Pancreas (tissue), 10 donors: ENCODE measurements around the gene SLC22A3. TPM values are rescaled to one million over a fixed set of nuclear protein-coding genes. Genes with fewer than 3 reads are reported as not detected.
A peak's percentile ranks its signal among the peaks of the same experiment; 100 is the strongest.

Source experiments
- ATAC-seq, 4 donors: fragments of 200-7000 bp; cut with Tn5 transposase; one replicate each; pipeline versions ENCODE4 v1.8.0 to v1.9.1; 2020; ENCODE audit warnings: mild to moderate bottlenecking in 4 of 4, moderate library complexity in 4 of 4
- DNase-seq, 6 donors: peaks; one replicate each; pipeline ENCODE4 v3.0.0-alpha.2; 2020
- FAIRE-seq: peaks from 2 replicates; lab custom pipeline; 2012; peaks lifted over from hg19 to GRCh38; lab: Jason Lieb, UNC
- H3K27ac ChIP-seq, 4 donors: fragments of 200-600 bp; sonication (generic); 1 replicate in 3 of 4; 2 replicates in 1 of 4; pipeline versions ENCODE4 v1.5.0 to v1.8.0; 2020
- H3K27me3 ChIP-seq, 4 donors: fragments of 200-600 bp; one replicate each; pipeline ENCODE4 v1.8.0; 2021
- H3K36me3 ChIP-seq, 3 donors: fragments of 200-600 bp; sonication (generic) in 1 of 3; one replicate each; pipeline versions ENCODE4 v1.5.0 to v1.8.0; 2020 to 2021
- H3K4me1 ChIP-seq, 3 donors: fragments of 200-600 bp; one replicate each; pipeline ENCODE4 v1.8.0; 2021
- H3K4me3 ChIP-seq, 4 donors: fragments of 200-600 bp; sonication (generic) in 2 of 4; one replicate each; pipeline versions ENCODE4 v1.5.0 to v1.8.0; 2020 to 2021
- H3K9me3 ChIP-seq, 4 donors: fragments of 200-600 bp; one replicate each; pipeline ENCODE4 v1.8.0; 2021
- WGBS, 2 donors: extraction: QIAGEN DNeasy Blood & Tissue Kit; methylation state at CpG; one replicate each; pipeline ENCODE4 v1.1.7; 2013; 5-methylcytosine and 5-hydroxymethylcytosine counted together
- intact Hi-C, 3 donors: fragments of 100-400 bp; cut with DNase I; formaldehyde crosslinking; loops; one replicate each; pipeline versions ENCODE4 v1.11.1 to v1.14.2; 2022
- polyA plus RNA-seq, 2 donors: library from polyadenylated mRNA; stranded (reverse); fragments of 200-250 nt; gene quantifications; one replicate each; pipeline ENCODE4 v1.2.3, GENCODE V29; 2013
- total RNA-seq, 6 donors: library from RNA; stranded (reverse); fragmentation: NEBNext Ultra II Directional in 4 of 6; extraction: Animal tissue kit (Norgen Biotek cat#: 25700) in 4 of 6; gene quantifications; one replicate each; pipeline versions ENCODE4 v1.2.1 to v1.2.4, GENCODE V29; 2021 to 2023
- TF ChIP-seq, protein P1 (sequence below), 4 donors: fragments of 200-600 bp; sonication (generic) in 3 of 4; IDR thresholded peaks; one replicate each; pipeline versions ENCODE4 v1.5.0 to v1.8.0; 2021; ENCODE audit warnings: antibody characterized with exemption in 4 of 4
- donor health status: healthy with polysubstance abuse.
- donor health status: DM: no; HTN: no; CAD: no; lungs with moderate emphysema.
- donor health status: DM: no; HTN: no; CAD: no.
- donor health status: control.
- donor health status: control.
- donor health status: Bipolar disorder and iron deficiency.
- donor health status: DM: yes; HTN: yes; CAD: no.
- donor health status: DM: no; HTN: no; CAD: no.
- donor health status: DM: no; HTN: no; CAD: no.
- donor health status: DM: yes; HTN: yes; CAD: no.

The SLC22A3 gene
- total and polyA plus RNA-seq, 8 donors, result 0.04 to 5.3 (median 0.41) TPM

DNA sequence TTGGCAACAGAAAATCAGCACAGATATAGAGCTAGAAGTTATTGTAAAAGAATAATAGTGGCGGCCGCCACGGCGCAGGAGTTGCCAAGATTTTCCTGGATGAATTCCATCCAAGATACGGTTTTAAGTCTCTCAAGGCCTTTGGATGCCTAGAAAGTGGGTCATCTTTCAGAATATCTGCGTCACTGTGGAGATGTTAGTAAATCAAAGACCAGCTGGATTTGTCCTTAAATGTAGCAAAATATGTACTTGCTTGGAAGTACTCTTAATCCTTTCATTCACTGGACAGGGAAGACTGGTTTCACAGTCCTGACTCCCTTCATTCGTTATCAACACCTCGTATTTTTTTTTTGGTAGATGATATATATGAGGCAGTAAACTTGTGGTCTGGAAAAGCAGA is 83.0 kb downstream of the SLC22A3 start:
- TF ChIP-seq, protein P1, sequence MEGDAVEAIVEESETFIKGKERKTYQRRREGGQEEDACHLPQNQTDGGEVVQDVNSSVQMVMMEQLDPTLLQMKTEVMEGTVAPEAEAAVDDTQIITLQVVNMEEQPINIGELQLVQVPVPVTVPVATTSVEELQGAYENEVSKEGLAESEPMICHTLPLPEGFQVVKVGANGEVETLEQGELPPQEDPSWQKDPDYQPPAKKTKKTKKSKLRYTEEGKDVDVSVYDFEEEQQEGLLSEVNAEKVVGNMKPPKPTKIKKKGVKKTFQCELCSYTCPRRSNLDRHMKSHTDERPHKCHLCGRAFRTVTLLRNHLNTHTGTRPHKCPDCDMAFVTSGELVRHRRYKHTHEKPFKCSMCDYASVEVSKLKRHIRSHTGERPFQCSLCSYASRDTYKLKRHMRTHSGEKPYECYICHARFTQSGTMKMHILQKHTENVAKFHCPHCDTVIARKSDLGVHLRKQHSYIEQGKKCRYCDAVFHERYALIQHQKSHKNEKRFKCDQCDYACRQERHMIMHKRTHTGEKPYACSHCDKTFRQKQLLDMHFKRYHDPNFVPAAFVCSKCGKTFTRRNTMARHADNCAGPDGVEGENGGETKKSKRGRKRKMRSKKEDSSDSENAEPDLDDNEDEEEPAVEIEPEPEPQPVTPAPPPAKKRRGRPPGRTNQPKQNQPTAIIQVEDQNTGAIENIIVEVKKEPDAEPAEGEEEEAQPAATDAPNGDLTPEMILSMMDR (IDR thresholded peaks at IDR 0.05), result no peak
- no peak overlapping the region for H3K4me3 ChIP-seq
- H3K9me3 ChIP-seq, result no peaks in the 10 kb centered on the region
- peaks cover 0 to 14% (median 11%) of the 10 kb centered on the region in 3 donors for H3K4me1 ChIP-seq
- no peak overlapping the region for H3K27ac ChIP-seq
- ATAC-seq (peak in 3 of 4 donors; percentile 9 to 32 (median 27)), FAIRE-seq (peak; percentile 95), DNase-seq (no peak)
- H3K27me3 ChIP-seq, result no peaks in the 10 kb centered on the region
- 25 to 31% methylated on average over 8 of the region's 8 CpGs for WGBS, 2 donors
- H3K36me3 ChIP-seq, result no peaks in the 10 kb centered on the region
- intact Hi-C loops, result no loop called here

DNA sequence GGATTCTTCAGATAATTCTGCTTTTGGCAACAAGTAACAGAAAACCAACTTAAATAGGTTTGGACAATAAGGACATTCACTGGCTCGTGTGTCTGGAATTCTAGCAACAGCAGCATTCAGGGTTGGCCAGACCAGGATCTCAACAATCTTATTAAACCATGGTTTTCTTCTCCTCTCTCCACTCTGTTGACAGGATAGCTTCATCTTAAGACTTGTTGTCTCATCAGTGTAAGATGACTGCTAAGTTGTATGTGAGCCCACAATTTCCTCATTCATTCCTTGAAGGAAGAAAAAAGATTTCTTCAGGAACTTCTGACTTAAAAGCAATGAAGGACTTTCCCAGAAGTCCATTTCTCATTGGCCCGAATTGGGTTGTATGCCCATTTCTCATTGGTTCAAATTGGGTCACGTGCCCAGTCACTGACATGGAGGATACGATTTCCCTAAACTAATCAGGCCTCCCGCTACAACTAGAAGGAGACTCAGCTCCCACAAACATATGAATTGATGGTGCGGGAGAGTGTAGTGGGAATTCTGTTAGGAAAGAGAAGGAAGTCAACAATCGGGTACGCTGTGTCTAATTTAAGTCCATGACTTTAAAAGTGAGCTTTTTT is 83.7 kb downstream of the SLC22A3 start:
- Histone ChIP-seq H3K4me1 (peaks cover 0 to 14% (median 11%) of the 10 kb centered on the region in 3 donors), H3K27me3 (no peaks in the 10 kb centered on the region), H3K36me3 (no peaks in the 10 kb centered on the region), H3K9me3 (no peaks in the 10 kb centered on the region), H3K27ac (no peak overlapping the region), H3K4me3 (no peak overlapping the region)
- WGBS, 2 donors, result 89 to 91% methylated on average over 8 of the region's 8 CpGs
- peak; percentile 5 for FAIRE-seq
- TF ChIP-seq, protein P1 (IDR thresholded peaks at IDR 0.05), result no peak
- intact Hi-C loops, result no loop called here
- no peak for DNase-seq
- no peak for ATAC-seq

DNA sequence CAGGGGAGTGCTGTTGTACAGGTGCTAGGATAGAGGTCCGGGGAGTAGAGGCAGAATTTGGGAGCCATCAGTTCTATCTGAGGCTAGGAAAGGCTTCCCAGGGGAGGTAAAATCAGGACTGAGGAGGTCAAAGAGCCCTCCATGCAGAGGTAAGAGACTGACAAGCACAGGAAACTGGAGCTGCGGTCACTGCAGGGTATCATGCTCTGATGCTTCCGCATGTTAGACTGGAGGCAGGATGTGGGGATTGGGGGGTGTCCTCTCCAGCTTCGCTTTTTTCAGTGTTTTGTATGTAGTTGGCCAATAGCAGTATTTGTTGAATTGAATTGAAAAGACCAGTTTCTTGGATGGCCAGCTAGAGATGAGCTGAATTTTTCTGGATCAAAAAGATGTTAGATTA is 87.8 kb downstream of the SLC22A3 start:
- no peak for FAIRE-seq
- no peak for DNase-seq
- no peaks in the 10 kb centered on the region for H3K27me3 ChIP-seq
- WGBS, 2 donors, result 83 to 85% methylated on average over 4 of the region's 4 CpGs
- no peaks in the 10 kb centered on the region for H3K9me3 ChIP-seq
- H3K4me3 ChIP-seq, result no peak overlapping the region
- TF ChIP-seq, protein P1 (IDR thresholded peaks at IDR 0.05), result no peak
- no peaks in the 10 kb centered on the region for H3K36me3 ChIP-seq
- intact Hi-C loops, result no loop called here
- peaks cover 0 to 6% (median 0%) of the 10 kb centered on the region in 3 donors for H3K4me1 ChIP-seq
- H3K27ac ChIP-seq, result no peak overlapping the region
- no peak for ATAC-seq

DNA sequence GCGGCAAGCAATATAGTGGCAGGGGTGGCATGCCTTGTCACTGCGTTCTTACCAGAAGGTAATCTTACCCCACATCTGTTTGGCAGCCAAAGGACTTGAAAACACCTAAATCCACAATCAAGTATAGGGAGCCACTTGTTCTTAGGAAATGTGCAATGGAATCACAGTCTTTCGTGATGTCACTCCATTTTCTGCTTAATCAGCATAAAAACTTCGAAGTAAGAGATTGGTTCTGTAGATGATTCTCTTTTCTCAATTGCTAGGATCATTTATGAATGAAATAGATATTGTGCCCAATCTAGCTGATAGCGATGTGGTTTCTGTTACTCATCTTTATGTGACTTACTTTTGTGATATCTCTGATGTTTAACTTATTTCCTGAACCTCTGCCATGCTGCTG is 89.0 kb downstream of the SLC22A3 start:
- ATAC-seq, result no peak
- 83 to 85% methylated on average over 5 of the region's 5 CpGs for WGBS, 2 donors
- TF ChIP-seq, protein P1 (IDR thresholded peaks at IDR 0.05), result no peak
- DNase-seq, result no peak
- no peak overlapping the region for H3K27ac ChIP-seq
- no peak overlapping the region for H3K4me3 ChIP-seq
- H3K36me3 ChIP-seq, result no peaks in the 10 kb centered on the region
- no peak for FAIRE-seq
- no peaks in the 10 kb centered on the region for H3K27me3 ChIP-seq
- no peaks in the 10 kb centered on the region for H3K4me1 ChIP-seq
- intact Hi-C loops, result no loop called here
- H3K9me3 ChIP-seq, result no peaks in the 10 kb centered on the region

DNA sequence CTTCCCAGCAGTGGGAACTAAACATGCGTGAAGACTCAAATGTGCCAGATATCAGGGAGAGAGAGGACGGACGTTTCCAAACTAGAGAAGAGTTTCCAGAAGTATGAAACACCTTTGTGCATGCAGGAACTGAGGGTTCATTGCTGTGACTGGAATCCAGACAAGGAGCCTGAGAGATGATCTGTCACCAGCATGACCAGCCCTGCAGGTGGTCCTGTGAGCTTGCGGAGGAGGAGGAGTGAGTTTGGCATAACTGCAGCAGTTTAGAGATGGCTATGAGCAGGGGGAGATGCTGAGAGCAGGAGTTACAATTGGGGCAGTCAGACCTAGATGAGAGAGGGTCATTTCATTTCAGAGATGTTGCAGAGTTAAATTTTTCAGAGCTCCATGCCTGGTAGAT is 89.6 kb downstream of the SLC22A3 start:
- Histone ChIP-seq H3K36me3 (no peaks in the 10 kb centered on the region), H3K4me1 (no peaks in the 10 kb centered on the region), H3K4me3 (no peak overlapping the region), H3K27me3 (no peaks in the 10 kb centered on the region), H3K27ac (no peak overlapping the region), H3K9me3 (no peaks in the 10 kb centered on the region)
- intact Hi-C loops, result no loop called here
- no peak for DNase-seq
- TF ChIP-seq, protein P1 (IDR thresholded peaks at IDR 0.05), result no peak
- FAIRE-seq, result no peak
- ATAC-seq, result no peak
- 78% methylated on average over 4 of the region's 4 CpGs for WGBS, 2 donors
